ENCODE results near the gene NRG2. TPM values are rescaled to one million over a fixed set of nuclear protein-coding genes. Genes with fewer than 3 reads are reported as not detected.

NRG2 gene
- total and polyA plus RNA-seq, 4 donors, result 0.81 to 1.3 (median 1.2) TPM; not detected in 1

- H3K36me3 ChIP-seq (ENCODE audit: control insufficient read depth in 1 of 2, insufficient read depth in 2 of 2, low read length in 1 of 2), result no peaks in the 10 kb centered on the region
- no peak overlapping the region for H3K4me3 ChIP-seq (ENCODE audit: low read length in 2 of 2)
- ATAC-seq (ENCODE audit: low FRiP score) (no peak), DNase-seq (no peak)
- H3K4me1 ChIP-seq (ENCODE audit: control insufficient read depth in 1 of 2, insufficient read depth in 2 of 2, low read length in 2 of 2), result no peaks in the 10 kb centered on the region
- H3K27me3 ChIP-seq (ENCODE audit: control insufficient read depth in 1 of 2, insufficient read depth in 2 of 2, low read length in 1 of 2), result no peaks in the 10 kb centered on the region
- no peak overlapping the region for H3K27ac ChIP-seq (ENCODE audit: low read depth in 1 of 2, low read length in 2 of 2)
- no peaks in the 10 kb centered on the region for H3K9me3 ChIP-seq (ENCODE audit: control insufficient read depth, low read length)
- intact Hi-C loops (cut with DNase I), result no loop called here
Observed at GRCh38 chr5:139947727-139948126, 95.4 kb downstream of the NRG2 start.

DNA sequence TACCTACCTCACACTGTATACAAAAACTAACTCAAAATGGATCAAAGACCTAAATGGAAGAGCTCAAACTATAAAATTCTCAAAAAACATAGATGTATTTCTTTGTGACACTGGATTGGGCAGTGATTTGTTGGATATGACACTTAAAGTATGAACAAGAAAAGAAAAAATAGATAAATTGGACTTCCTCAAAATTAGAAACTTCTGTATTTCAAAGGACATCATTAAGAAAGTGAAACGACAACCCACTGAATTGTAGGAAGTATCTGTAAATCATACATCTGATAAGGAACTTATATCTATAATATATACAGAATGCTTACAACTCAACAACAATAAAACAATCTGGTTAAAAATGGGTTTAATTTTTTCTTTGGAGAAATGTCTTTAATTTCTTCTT, 96.7 kb downstream of the NRG2 start:
- ATAC-seq (ENCODE audit: low FRiP score) (no peak), DNase-seq (no peak)
- 68 to 75% methylated on average over 1 of the region's 1 CpG for WGBS, 2 donors
- H3K9me3 ChIP-seq (ENCODE audit: control insufficient read depth, low read length), result no peaks in the 10 kb centered on the region
- no peak overlapping the region for H3K4me3 ChIP-seq (ENCODE audit: low read length in 2 of 2)
- H3K27ac ChIP-seq (ENCODE audit: low read depth in 1 of 2, low read length in 2 of 2), result no peak overlapping the region
- H3K4me1 ChIP-seq (ENCODE audit: control insufficient read depth in 1 of 2, insufficient read depth in 2 of 2, low read length in 2 of 2), result no peaks in the 10 kb centered on the region
- intact Hi-C loops (cut with DNase I), result no loop called here
- no peaks in the 10 kb centered on the region for H3K36me3 ChIP-seq (ENCODE audit: control insufficient read depth in 1 of 2, insufficient read depth in 2 of 2, low read length in 1 of 2)
- H3K27me3 ChIP-seq (ENCODE audit: control insufficient read depth in 1 of 2, insufficient read depth in 2 of 2, low read length in 1 of 2), result no peaks in the 10 kb centered on the region

DNA sequence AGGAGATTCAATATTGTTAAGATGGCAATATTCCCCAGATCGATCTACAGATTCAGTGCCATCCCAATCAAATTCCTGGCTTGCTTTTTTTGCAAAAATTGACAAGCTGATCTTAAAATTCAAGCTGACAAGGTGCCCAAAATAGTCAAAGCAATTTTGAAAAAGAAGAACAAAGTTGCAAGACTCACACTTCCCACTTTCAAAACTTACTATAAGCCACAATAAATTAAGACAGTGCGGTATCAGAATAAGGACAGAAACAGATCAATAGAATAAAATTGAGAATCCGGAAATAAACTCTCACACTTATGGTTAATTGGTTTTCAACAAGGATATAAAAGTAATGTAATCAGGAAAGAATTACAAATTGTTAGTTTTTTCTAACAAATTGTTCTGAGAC, 97.1 kb downstream of the NRG2 start:
- no peak overlapping the region for H3K4me3 ChIP-seq (ENCODE audit: low read length in 2 of 2)
- ATAC-seq (ENCODE audit: low FRiP score), result no peak
- no peaks in the 10 kb centered on the region for H3K9me3 ChIP-seq (ENCODE audit: control insufficient read depth, low read length)
- no peaks in the 10 kb centered on the region for H3K36me3 ChIP-seq (ENCODE audit: control insufficient read depth in 1 of 2, insufficient read depth in 2 of 2, low read length in 1 of 2)
- H3K27ac ChIP-seq (ENCODE audit: low read depth in 1 of 2, low read length in 2 of 2), result no peak overlapping the region
- intact Hi-C loops (cut with DNase I), result no loop called here
- WGBS, 2 donors, result 86 to 87% methylated on average over 3 of the region's 3 CpGs
- no peaks in the 10 kb centered on the region for H3K27me3 ChIP-seq (ENCODE audit: control insufficient read depth in 1 of 2, insufficient read depth in 2 of 2, low read length in 1 of 2)
- DNase-seq, result no peak
- no peaks in the 10 kb centered on the region for H3K4me1 ChIP-seq (ENCODE audit: control insufficient read depth in 1 of 2, insufficient read depth in 2 of 2, low read length in 2 of 2)

DNA sequence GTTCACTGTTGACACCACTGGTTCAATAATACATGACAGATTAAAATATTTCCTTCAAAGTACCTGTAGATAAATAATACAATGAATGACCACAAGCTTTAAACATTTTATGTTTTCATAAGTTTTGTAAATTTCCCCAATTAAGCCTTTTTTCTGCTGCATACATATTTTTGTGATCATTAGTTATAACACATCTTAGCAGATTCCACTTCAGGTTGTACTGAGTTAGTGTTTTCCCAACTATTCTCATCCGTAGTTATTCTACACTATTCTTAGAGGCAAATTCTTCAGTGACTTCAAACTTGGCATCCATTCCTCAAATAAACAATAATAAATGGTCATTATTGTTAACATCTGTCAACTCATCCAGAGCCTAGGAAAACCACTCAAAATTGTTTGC, 100.9 kb downstream of the NRG2 start:
- H3K4me3 ChIP-seq (ENCODE audit: low read length in 2 of 2), result no peak overlapping the region
- no peaks in the 10 kb centered on the region for H3K4me1 ChIP-seq (ENCODE audit: control insufficient read depth in 1 of 2, insufficient read depth in 2 of 2, low read length in 2 of 2)
- intact Hi-C loops (cut with DNase I), result no loop called here
- H3K27ac ChIP-seq (ENCODE audit: low read depth in 1 of 2, low read length in 2 of 2), result no peak overlapping the region
- H3K36me3 ChIP-seq (ENCODE audit: control insufficient read depth in 1 of 2, insufficient read depth in 2 of 2, low read length in 1 of 2), result no peaks in the 10 kb centered on the region
- H3K27me3 ChIP-seq (ENCODE audit: control insufficient read depth in 1 of 2, insufficient read depth in 2 of 2, low read length in 1 of 2), result no peaks in the 10 kb centered on the region
- WGBS, 2 donors, result 30 to 39% methylated on average over 1 of the region's 1 CpG
- ATAC-seq (ENCODE audit: low FRiP score) (no peak), DNase-seq (no peak)
- peaks cover 2% of the 10 kb centered on the region for H3K9me3 ChIP-seq (ENCODE audit: control insufficient read depth, low read length)

DNA sequence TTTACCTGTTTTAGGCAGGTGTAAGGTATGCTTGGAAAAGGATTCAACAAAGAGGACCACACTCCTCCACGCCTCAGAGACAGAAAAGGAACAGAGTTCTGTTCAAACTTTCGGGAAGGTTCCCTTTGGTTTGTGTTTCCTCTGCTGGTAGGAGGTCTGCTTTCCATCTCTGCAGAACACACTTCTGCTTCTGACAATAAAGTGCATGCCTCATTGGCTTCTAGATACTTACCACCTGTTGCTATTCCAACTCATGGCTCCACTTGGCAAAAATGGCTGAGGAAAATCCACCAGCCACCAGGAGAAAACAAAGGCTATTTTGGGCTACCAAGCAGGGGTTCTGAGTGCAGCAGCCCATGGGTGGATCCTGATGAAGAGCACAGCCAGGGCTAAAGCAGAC, 112.7 kb downstream of the NRG2 start:
- Histone ChIP-seq H3K36me3 (ENCODE audit: control insufficient read depth in 1 of 2, insufficient read depth in 2 of 2, low read length in 1 of 2) (no peaks in the 10 kb centered on the region), H3K4me1 (ENCODE audit: control insufficient read depth in 1 of 2, insufficient read depth in 2 of 2, low read length in 2 of 2) (no peaks in the 10 kb centered on the region), H3K27ac (ENCODE audit: low read depth in 1 of 2, low read length in 2 of 2) (no peak overlapping the region), H3K27me3 (ENCODE audit: control insufficient read depth in 1 of 2, insufficient read depth in 2 of 2, low read length in 1 of 2) (no peaks in the 10 kb centered on the region), H3K4me3 (ENCODE audit: low read length in 2 of 2) (no peak overlapping the region), H3K9me3 (ENCODE audit: control insufficient read depth, low read length) (no peaks in the 10 kb centered on the region)
- ATAC-seq (ENCODE audit: low FRiP score), result no peak
- intact Hi-C loops (cut with DNase I), result no loop called here
- 90% methylated on average over 2 of the region's 2 CpGs for WGBS, 2 donors
- DNase-seq, result no peak

DNA sequence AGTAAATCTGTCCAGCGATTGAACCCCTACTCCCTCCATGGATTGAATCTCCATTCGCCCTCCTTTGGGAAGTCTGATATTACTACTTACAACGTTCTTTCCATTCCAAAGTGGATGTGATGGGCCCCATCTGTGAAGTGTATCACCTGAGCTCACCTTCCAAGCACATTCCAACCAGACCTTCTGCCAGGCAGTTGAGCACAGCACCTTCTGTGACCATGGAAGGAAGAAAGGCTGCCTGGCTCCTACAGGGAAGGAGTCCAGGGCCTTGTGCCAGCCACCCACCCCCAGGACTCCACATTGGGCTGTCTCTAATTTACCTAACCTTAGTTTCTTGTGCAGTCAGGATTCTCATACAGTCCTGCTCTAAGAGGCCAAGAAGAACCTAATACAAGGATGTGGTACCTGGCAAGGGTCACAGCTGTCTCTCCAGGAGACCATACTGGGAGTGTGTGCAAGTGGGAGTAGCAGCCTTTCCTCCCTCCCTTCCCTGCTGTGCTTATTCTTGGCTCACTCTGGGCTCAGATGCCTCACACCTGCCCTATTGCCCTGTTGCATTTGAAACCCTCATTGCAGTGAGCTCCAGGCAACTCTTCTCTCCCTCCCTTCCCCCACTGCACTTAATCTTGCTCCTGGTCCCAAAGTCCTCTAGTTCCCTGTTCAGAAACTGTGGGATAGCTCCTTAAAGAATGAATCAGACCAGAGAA, 116.1 kb downstream of the NRG2 start:
- no peaks in the 10 kb centered on the region for H3K27me3 ChIP-seq (ENCODE audit: control insufficient read depth in 1 of 2, insufficient read depth in 2 of 2, low read length in 1 of 2)
- H3K4me1 ChIP-seq (ENCODE audit: control insufficient read depth in 1 of 2, insufficient read depth in 2 of 2, low read length in 2 of 2), result no peaks in the 10 kb centered on the region
- H3K4me3 ChIP-seq (ENCODE audit: low read length in 2 of 2), result no peak overlapping the region
- DNase-seq (no peak), ATAC-seq (ENCODE audit: low FRiP score) (no peak)
- 93% methylated on average over 3 of the region's 3 CpGs for whole genome bisulfite sequencing, 2 donors
- no peaks in the 10 kb centered on the region for H3K36me3 ChIP-seq (ENCODE audit: control insufficient read depth in 1 of 2, insufficient read depth in 2 of 2, low read length in 1 of 2)
- intact Hi-C loops (cut with DNase I), result no loop called here
- no peak overlapping the region for H3K27ac ChIP-seq (ENCODE audit: low read depth in 1 of 2, low read length in 2 of 2)
- no peaks in the 10 kb centered on the region for H3K9me3 ChIP-seq (ENCODE audit: control insufficient read depth, low read length)

GRCh38 chr5:139925650-139926640, 117.2 kb downstream of the NRG2 start:
- 72 to 82% methylated on average over 9 of the region's 9 CpGs for WGBS, 2 donors
- ATAC-seq (ENCODE audit: low FRiP score), result peak; percentile 8
- Histone ChIP-seq H3K36me3 (ENCODE audit: control insufficient read depth in 1 of 2, insufficient read depth in 2 of 2, low read length in 1 of 2) (no peaks in the 10 kb centered on the region), H3K4me1 (ENCODE audit: control insufficient read depth in 1 of 2, insufficient read depth in 2 of 2, low read length in 2 of 2) (no peaks in the 10 kb centered on the region), H3K27me3 (ENCODE audit: control insufficient read depth in 1 of 2, insufficient read depth in 2 of 2, low read length in 1 of 2) (no peaks in the 10 kb centered on the region), H3K4me3 (ENCODE audit: low read length in 2 of 2) (no peak overlapping the region), H3K27ac (ENCODE audit: low read depth in 1 of 2, low read length in 2 of 2) (no peak overlapping the region), H3K9me3 (ENCODE audit: control insufficient read depth, low read length) (no peaks in the 10 kb centered on the region)
- intact Hi-C loops (cut with DNase I), result no loop called here
- DNase-seq, result no peak

DNA sequence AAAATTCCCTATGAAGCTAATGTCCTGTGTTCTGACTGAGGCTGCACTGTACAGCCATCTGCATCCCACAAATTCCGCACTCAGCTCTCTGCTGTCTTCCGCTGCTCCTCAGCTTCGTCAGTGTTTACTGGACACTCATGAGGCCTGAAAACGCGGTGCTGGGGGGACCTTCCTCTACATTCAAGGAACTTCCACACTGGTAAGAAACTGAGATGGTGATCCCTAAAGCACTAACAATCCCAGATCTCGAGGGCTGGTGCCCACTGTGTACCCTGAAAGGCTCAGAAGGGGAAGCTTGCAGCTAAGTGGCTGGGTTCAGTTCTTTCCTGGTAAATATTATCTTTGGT, 117.9 kb downstream of the NRG2 start:
- 80 to 86% methylated on average over 6 of the region's 6 CpGs for WGBS, 2 donors
- no peak for DNase-seq
- ATAC-seq (ENCODE audit: low FRiP score), result no peak
- Histone ChIP-seq H3K27me3 (ENCODE audit: control insufficient read depth in 1 of 2, insufficient read depth in 2 of 2, low read length in 1 of 2) (no peaks in the 10 kb centered on the region), H3K9me3 (ENCODE audit: control insufficient read depth, low read length) (no peaks in the 10 kb centered on the region), H3K4me1 (ENCODE audit: control insufficient read depth in 1 of 2, insufficient read depth in 2 of 2, low read length in 2 of 2) (no peaks in the 10 kb centered on the region), H3K4me3 (ENCODE audit: low read length in 2 of 2) (no peak overlapping the region), H3K36me3 (ENCODE audit: control insufficient read depth in 1 of 2, insufficient read depth in 2 of 2, low read length in 1 of 2) (no peaks in the 10 kb centered on the region), H3K27ac (ENCODE audit: low read depth in 1 of 2, low read length in 2 of 2) (no peak overlapping the region)
- intact Hi-C loops (cut with DNase I), result no loop called here
